ENCODE data around the gene COG4.

The COG4 gene

GRCh38 chr16:70430667-70431536 is 92.5 kb downstream of the COG4 start:
- DNase-seq: no peak
